Esophagus muscularis mucosa (tissue), 4 donors: ENCODE results near the gene AMIGO1. TPM values are rescaled to one million over a fixed set of nuclear protein-coding genes. Genes with fewer than 3 reads are reported as not detected.
A peak's percentile ranks its signal among the peaks of the same experiment; 100 is the strongest.

Experiments
- DNase-seq: peaks from one replicate; pipeline ENCODE4 v3.0.0-alpha.2; 2017; ENCODE audit errors: extremely low spot score
- H3K27ac ChIP-seq, 4 donors: fragments of 200-600 bp; sonication (generic); replicated peaks in 1 of 4; 1 replicate in 3 of 4; 2 replicates in 1 of 4; pipeline ENCODE4 v1.5.1; 2016 to 2019; ENCODE audit warnings: mild to moderate bottlenecking in 1 of 4
- H3K27me3 ChIP-seq, 4 donors: fragments of 200-600 bp; sonication (generic); one replicate each; pipeline versions ENCODE4 v1.5.1 to v1.6.0; 2016 to 2019
- H3K36me3 ChIP-seq, 4 donors: fragments of 200-600 bp; sonication (generic); one replicate each; pipeline ENCODE4 v1.5.1; 2016 to 2019
- H3K4me1 ChIP-seq, 4 donors: fragments of 200-600 bp; sonication (generic); one replicate each; pipeline ENCODE4 v1.5.1; 2016 to 2019
- H3K4me3 ChIP-seq, 4 donors: fragments of 200-600 bp; sonication (generic); 1 replicate in 2 of 4; 2 replicates in 2 of 4; pipeline ENCODE4 v1.5.1; 2016 to 2019; ENCODE audit warnings: mild to moderate bottlenecking in 4 of 4, moderate library complexity in 1 of 4
- H3K9me3 ChIP-seq, 4 donors: fragments of 200-600 bp; sonication (generic); 1 replicate in 3 of 4; 2 replicates in 1 of 4; pipeline ENCODE4 v1.5.1; 2016 to 2019
- EP300 ChIP-seq: sonication (generic); formaldehyde crosslinking; IDR thresholded peaks from one replicate; pipeline ENCODE4 v1.6.1; 2017; ENCODE audit warnings: antibody characterized with exemption
- POLR2A ChIP-seq: fragments of 450-650 bp; IDR thresholded peaks from one replicate; pipeline ENCODE4 v1.6.1; 2017; ENCODE audit warnings: antibody characterized with exemption, moderate library complexity, mild to moderate bottlenecking, low read depth
- POLR2AphosphoS5 ChIP-seq, 2 donors: sonication (generic); formaldehyde crosslinking; IDR thresholded peaks; one replicate each; pipeline ENCODE4 v1.6.1; 2017; ENCODE audit warnings: antibody characterized with exemption in 2 of 2
- WGBS: methylation state at CpG from one replicate; pipeline ENCODE4 v1.1.5; 2018; 5-methylcytosine and 5-hydroxymethylcytosine counted together
- intact Hi-C: fragments of 100-400 bp; cut with DNase I; formaldehyde crosslinking; loops from one replicate; pipeline ENCODE4 v1.15.1; 2023
- total RNA-seq, 4 donors: library from RNA; depleted of rRNA; stranded (reverse); fragments of >200 nt; gene quantifications; one replicate each; pipeline versions ENCODE4 v1.1.0 to v1.2.1, GENCODE V29; 2016
- TF ChIP-seq, protein P1 (sequence below), 3 experiments: fragments of 200-600 bp in 2 of 3; fragments of 450-650 bp in 1 of 3; sonication (generic) in 2 of 3; IDR thresholded peaks; one replicate each; pipeline ENCODE4 v1.5.1; 2017 to 2019; ENCODE audit warnings: antibody characterized with exemption in 3 of 3, mild to moderate bottlenecking in 2 of 3, moderate library complexity in 1 of 3

AMIGO1 gene
- total RNA-seq, 4 donors from 2014 or later: 8.4 to 23.7 (median 14.0) TPM

- no peak for DNase-seq
- Histone ChIP-seq H3K9me3 (no peaks in the 10 kb centered on the region), H3K4me1 (peaks cover 18 to 23% (median 20%) of the 10 kb centered on the region in 4 donors), H3K27ac (no peak overlapping the region), H3K27me3 (no peaks in the 10 kb centered on the region), H3K4me3 (no peak overlapping the region), H3K36me3 (no peaks in the 10 kb centered on the region)
- intact Hi-C loops: no loop called here
- TF ChIP-seq, protein P1, sequence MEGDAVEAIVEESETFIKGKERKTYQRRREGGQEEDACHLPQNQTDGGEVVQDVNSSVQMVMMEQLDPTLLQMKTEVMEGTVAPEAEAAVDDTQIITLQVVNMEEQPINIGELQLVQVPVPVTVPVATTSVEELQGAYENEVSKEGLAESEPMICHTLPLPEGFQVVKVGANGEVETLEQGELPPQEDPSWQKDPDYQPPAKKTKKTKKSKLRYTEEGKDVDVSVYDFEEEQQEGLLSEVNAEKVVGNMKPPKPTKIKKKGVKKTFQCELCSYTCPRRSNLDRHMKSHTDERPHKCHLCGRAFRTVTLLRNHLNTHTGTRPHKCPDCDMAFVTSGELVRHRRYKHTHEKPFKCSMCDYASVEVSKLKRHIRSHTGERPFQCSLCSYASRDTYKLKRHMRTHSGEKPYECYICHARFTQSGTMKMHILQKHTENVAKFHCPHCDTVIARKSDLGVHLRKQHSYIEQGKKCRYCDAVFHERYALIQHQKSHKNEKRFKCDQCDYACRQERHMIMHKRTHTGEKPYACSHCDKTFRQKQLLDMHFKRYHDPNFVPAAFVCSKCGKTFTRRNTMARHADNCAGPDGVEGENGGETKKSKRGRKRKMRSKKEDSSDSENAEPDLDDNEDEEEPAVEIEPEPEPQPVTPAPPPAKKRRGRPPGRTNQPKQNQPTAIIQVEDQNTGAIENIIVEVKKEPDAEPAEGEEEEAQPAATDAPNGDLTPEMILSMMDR (IDR thresholded peaks at IDR 0.05): no peak
- TF ChIP-seq EP300: no peak
- no peak for TF ChIP-seq POLR2A
- TF ChIP-seq POLR2AphosphoS5 (IDR thresholded peaks at IDR 0.05): no peak
- WGBS: 96% methylated on average over 9 of the region's 9 CpGs
These were observed 28.1 kb upstream of the AMIGO1 start for GRCh38 chr1:109537450-109538178.

DNA sequence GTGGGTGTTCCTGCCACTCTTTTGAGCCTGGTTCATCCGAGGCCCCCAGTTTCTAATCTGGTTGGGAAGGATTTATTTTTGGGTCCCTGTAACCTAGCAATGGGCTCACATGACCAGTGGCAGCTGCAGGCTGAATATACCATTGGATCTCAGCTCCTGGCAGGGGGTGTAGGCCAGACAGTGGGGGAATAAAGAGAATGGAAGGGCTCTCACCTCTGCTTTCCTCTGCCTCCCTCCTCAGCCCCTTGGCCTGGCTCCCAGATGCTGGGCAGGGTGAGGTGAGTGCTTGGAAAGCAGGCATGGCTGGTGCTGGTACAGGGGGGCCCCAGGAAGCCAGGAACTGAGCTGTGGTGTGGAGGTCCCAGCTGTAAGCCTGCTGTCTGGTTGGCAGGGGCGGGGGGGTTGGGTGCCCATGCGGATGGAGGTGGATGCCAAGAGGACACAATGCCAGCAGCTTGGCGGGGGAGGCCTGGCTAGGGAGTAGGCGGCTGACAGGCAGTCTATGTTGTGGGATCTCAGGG lies 26.5 kb upstream of the AMIGO1 start:
- H3K4me3 ChIP-seq: no peak overlapping the region
- intact Hi-C loops: no loop called here
- TF ChIP-seq POLR2A: no peak
- TF ChIP-seq, protein P1 (IDR thresholded peaks at IDR 0.05): no peak
- TF ChIP-seq EP300: no peak
- no peak for TF ChIP-seq POLR2AphosphoS5 (IDR thresholded peaks at IDR 0.05)
- H3K4me1 ChIP-seq: peaks cover 28 to 36% (median 32%) of the 10 kb centered on the region in 4 donors
- H3K27ac ChIP-seq: peak overlapping the region; percentile 28 to 69 (median 58)
- no peaks in the 10 kb centered on the region for H3K36me3 ChIP-seq
- no peaks in the 10 kb centered on the region for H3K27me3 ChIP-seq
- no peak for DNase-seq
- WGBS: 81% methylated on average over 3 of the region's 5 CpGs
- H3K9me3 ChIP-seq: no peaks in the 10 kb centered on the region

DNA sequence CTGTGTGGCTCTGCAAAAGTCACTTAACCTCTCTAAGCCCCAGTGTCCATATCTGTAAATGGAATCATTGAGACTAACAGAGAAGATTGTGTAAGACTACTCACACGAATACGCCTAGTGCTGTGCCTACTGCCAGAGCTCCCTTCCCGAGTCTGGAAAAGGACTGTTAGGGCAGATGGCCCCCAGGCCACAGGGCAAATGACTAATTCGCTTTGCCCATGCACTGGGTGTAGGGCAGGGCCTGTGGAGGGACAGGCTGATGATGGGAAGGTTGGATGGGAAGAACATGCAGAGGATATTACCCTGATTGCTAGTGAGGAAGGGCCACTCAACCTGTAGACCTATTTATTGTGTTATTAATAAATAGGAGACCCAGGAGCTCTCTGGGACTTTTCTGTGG lies 26.0 kb upstream of the AMIGO1 start:
- no peaks in the 10 kb centered on the region for H3K36me3 ChIP-seq
- WGBS: 54% methylated on average over 4 of the region's 4 CpGs
- intact Hi-C loops: no loop called here
- H3K4me1 ChIP-seq: peaks cover 32 to 41% (median 32%) of the 10 kb centered on the region in 4 donors
- H3K27me3 ChIP-seq: no peaks in the 10 kb centered on the region
- no peak overlapping the region for H3K4me3 ChIP-seq
- H3K27ac ChIP-seq: peak overlapping the region; percentile 28 to 69 (median 58)
- no peaks in the 10 kb centered on the region for H3K9me3 ChIP-seq
- TF ChIP-seq, protein P1 (IDR thresholded peaks at IDR 0.05): no peak
- no peak for TF ChIP-seq POLR2A
- no peak for TF ChIP-seq EP300
- TF ChIP-seq POLR2AphosphoS5 (IDR thresholded peaks at IDR 0.05): no peak
- DNase-seq: no peak

DNA sequence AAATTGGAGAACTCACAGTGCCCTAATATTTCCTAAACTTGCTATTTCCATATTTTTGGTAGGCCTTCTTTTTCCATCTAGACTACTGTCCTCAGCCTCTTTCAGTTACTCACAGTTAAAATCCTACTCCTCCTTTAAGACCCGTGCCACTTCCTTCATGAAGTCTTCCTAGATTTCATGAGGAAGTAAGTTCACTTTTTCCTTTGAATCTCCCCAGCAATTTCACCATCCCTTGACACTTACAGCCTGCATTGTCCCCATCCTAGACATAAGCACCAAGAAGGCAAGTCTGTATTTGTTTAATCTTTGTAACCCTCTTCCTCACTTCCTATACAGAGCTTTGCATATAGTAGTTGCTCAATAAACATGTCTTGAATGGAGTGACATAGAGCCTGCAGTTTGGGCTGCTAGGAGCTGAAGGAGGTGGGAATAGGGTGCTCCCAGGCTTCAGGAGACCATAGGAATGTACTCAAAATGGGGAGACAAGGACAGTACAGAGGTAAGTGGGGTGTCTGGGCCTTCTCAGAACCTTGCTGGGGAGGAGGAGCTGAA lies 24.9 kb upstream of the AMIGO1 start:
- no peaks in the 10 kb centered on the region for H3K9me3 ChIP-seq
- H3K4me1 ChIP-seq: peaks cover 32 to 47% (median 32%) of the 10 kb centered on the region in 4 donors
- no peak for DNase-seq
- H3K27me3 ChIP-seq: no peaks in the 10 kb centered on the region
- intact Hi-C loops: loop anchor here (5.0 kb wide), 1 partner anchor 107 kb away; the partner anchor contains the start of gene PSMA5
- H3K27ac ChIP-seq: no peak overlapping the region
- no peak overlapping the region for H3K4me3 ChIP-seq
- WGBS: 93% methylated on average over 1 of the region's 1 CpG
- TF ChIP-seq, protein P1 (IDR thresholded peaks at IDR 0.05): no peak
- TF ChIP-seq POLR2A (no peak), EP300 (no peak), POLR2AphosphoS5 (IDR thresholded peaks at IDR 0.05) (no peak)
- no peaks in the 10 kb centered on the region for H3K36me3 ChIP-seq
